Endometrium (tissue), 2 donors: ENCODE results near the gene C12orf56.
"Not testable (repeated sequence)": the region's sequence is repeated elsewhere in the genome, so short reads cannot be mapped to it uniquely, and the experiment has no call there.

ENCODE experiments used
- FAIRE-seq: peaks from 2 replicates; lab custom pipeline; 2012; peaks lifted over from hg19 to GRCh38; lab: Jason Lieb, UNC
- donor health status: control.
- donor health status: control.

Gene C12orf56

GRCh38 chr12:64311877-64312276 is 78.7 kb downstream of the C12orf56 start:
- FAIRE-seq, result no peak

DNA sequence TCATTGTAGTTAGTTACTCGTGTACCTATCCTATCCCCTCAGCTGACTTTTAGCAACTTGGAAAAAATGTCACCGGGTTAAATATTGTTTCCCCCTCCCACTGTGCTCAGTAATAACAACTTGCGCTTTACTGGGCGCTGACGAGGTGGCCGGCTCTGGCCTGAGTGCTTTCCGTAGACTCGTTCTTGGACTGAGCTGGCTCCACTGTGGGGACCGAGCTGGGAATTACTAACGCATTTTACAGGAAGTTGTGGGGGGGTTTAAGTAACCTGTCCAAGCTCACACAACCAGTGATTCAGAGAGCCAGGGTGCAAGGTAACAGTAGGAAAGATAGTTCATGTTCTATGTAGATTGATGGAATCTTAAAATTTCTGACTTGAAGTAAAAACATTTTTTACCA is 86.0 kb downstream of the C12orf56 start:
- no peak for FAIRE-seq

GRCh38 chr12:64299628-64300027 is 90.9 kb downstream of the C12orf56 start:
- no peak for FAIRE-seq

GRCh38 chr12:64296301-64296700 is 94.3 kb downstream of the C12orf56 start:
- no peak for FAIRE-seq

DNA sequence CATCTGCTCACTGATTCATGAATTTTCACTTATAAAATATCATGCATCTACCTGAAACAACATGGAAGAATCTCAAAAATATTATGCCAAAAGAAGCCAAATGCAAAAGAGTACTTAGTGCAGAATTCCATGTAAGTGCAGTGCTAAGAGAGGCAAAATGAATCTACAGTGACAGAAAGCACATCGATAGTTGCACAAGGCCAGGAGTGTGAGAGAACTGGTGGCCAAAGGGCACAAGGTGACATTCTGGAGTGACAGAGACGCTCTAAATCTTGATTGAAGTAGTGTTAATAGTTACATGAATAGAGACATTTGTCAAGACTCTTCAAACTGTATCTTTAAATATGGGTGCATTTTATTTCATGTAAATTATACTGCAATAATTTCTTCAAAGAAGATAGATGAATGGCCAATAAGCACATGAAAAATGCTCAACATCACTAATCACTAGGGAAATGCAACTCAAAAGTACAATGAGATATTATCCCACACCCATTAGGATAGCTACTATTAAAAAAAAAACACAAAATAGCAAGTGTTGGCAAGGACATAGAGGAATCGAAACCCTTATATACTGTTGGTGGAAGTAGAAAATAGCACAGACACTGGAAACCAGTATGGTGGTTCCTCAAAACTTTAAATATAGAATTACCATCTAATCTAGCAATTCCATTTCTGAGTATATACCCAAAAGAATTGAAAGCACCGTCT is 96.7 kb downstream of the C12orf56 start:
- FAIRE-seq, result no peak

GRCh38 chr12:64293174-64293573 is 97.4 kb downstream of the C12orf56 start:
- not testable (repeated sequence) for FAIRE-seq

GRCh38 chr12:64286521-64286920 is 104.0 kb downstream of the C12orf56 start:
- no peak for FAIRE-seq

DNA sequence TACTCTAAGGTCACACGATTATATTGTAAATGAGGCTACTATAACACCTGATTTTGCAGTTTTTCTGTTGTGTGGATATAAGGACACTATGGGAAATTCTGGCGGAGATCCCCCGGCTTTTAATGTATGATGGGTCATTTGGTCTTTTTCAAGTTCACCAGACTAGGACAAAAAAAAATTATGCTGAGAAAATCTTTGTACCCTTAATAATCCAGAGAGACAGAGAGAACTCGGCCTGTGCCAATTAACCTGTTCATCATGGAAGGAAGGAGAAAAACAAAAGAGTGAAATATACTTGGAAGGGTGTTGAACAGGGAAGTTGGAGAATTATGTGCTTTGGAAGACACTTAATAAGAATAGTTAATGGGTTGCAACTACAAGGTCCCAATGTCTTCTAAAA is 106.3 kb downstream of the C12orf56 start:
- FAIRE-seq, result no peak

- FAIRE-seq, result no peak
Observed at GRCh38 chr12:64278421-64278820, 112.1 kb downstream of the C12orf56 start.

- no peak for FAIRE-seq
Observed at GRCh38 chr12:64273527-64274403, 116.8 kb downstream of the C12orf56 start.

GRCh38 chr12:64270411-64270810 is 120.1 kb downstream of the C12orf56 start:
- no peak for FAIRE-seq

DNA sequence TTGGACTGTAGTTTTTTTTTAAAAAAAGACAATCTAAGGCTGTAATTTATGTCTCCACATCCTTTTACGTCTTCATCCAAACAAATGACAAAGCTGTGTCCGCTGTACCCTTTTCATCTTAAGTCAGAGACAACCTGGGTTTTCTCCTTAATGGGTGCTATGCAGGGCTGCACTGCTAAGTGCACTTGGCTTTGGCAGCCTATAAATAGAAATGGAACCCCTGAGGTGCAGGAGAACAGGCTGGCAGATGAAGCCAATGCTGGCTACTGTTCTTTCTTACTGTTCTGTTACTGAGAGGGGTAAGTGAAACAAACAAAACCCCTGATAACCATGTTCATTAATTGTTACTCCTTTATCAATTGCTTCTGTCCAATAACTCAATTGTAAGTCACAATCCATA is 121.4 kb downstream of the C12orf56 start:
- no peak for FAIRE-seq

GRCh38 chr12:64268409-64268808 is 122.1 kb downstream of the C12orf56 start:
- FAIRE-seq, result no peak

GRCh38 chr12:64265839-64266238 is 124.7 kb downstream of the C12orf56 start:
- FAIRE-seq, result no peak

DNA sequence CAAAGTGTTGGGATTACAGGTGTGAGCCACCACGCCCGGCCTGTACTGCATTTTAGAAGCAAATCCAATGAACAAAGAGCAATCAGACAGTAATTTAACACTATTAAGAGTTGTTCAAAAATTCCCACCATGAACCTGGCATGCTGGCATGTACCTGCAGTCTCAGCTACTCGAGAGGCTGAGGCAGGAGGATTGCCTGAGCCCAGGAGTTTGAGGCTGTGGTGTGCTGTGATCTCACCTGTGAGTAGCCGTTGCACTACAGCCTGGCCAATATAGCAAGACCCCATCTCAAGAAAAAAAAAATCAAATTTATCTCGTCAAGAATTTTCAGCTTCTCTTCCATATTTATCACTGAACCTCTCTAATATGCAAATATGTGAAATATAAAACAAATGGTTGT is 128.7 kb downstream of the C12orf56 start:
- FAIRE-seq, result no peak

DNA sequence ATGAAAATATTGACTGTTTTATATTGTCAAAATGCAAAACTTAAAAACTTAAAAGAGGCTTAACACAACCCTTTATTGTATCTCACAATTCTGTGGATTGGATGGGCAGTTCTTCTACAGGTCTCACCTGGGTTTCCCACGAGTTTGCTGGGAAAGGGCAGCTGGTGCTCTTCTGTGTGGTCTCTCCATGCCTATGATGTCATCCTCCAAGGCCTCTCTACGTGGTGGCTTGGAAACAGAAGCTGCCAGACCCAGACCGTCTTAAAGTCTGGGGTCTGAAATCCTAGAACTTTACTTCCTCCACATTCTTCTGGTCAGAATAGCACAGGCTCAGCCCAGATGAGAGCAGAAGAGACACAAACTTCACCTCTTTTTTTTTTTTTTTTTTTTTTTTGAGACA is 132.0 kb downstream of the C12orf56 start:
- FAIRE-seq, result no peak

GRCh38 chr12:64256166-64256800 is 134.3 kb downstream of the C12orf56 start:
- FAIRE-seq, result peak; percentile 94

DNA sequence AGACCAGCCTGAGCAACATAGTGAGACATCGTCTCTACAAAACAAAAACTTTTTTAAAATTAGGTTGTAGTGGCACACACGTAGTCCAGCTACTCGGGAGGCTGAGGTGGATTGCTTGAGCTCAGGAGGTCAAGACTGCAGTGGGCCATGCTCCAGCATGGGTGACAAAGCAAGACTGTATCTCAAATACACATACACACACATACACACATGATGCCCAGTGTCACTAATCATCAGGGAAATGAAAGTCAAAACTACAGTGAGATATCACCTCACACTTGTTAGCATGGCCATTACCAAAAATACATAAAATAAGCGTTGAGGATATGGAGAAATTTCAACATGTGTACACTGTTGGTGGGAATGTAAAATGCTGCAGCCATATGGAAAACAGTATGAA is 135.3 kb downstream of the C12orf56 start:
- FAIRE-seq, result no peak

DNA sequence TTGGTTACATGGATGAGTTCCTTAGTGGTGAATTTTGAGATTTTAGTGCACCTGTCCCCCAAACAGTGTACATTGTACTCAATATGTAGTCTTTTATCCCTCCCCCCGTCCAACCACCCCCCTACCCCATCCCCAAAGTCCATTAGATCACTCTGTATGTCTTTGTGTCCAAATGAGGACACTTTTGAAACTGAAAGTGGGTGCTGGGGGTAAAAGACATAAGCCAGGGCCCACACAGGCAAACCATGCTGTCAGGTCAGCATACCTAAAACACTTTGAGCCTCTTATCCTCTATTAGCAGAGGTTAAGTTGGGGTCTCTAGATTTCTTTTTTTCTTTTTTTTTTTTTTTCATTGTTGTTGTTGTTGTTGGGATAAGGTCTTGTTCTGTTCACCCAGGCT is 137.2 kb downstream of the C12orf56 start:
- FAIRE-seq, result no peak

DNA sequence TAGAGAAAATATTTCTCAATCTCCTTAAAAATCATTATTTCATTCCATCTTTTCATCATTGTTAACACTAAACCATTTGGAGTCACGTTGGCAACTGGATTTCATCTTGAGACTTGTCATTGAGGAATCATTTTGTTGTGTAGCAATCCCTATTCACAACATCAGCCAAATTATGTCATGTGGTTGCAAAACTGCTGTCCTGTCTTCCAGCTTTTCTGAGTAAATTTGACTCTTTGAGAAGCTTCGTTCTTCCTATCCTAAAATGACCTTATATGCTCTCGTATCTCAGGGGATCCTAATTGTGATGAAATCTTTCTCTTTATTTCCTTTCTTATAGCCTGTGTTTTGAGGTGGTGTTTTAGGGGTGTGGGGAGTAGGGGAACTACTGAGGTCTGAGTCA is 137.9 kb downstream of the C12orf56 start:
- no peak for FAIRE-seq

DNA sequence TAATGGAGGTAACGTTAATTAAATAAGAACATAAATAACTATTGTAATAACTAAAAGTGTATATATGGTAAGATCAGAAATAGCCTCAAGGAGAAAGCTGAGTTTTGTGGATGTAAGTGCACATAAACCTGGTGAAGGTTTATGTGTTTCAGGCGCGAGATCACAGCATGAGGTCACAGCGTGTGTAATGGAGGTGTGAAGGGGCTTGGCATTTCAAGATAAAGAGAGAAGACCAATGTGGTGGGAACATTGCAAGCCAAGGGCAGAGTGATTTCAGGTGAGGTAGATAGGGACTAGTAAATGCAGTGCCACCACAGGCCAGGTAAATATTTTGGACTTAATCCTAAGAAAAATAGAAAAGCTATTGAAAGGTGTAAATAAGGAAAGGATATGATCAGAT is 146.7 kb downstream of the C12orf56 start:
- FAIRE-seq, result no peak

DNA sequence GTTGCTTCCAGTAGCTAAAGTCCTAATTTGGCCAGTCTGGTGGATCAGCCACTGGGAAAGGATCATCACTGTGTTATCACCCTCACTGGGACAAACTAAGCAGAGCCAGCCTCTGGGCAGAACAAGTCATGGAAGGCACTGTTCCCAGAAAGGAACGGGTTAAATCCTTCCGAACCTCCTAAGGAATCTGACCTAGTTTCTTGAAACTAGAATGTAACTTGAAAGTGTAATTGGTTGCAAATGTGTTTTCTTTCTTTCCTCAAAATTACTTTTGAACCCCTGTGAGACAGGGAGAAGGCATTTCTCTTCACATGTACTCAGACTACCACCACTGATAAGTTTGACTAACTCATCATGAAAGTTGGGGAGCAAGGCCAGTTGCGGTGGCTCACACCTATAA is 149.8 kb downstream of the C12orf56 start:
- FAIRE-seq, result no peak

- FAIRE-seq, result no peak
Observed at GRCh38 chr12:64237382-64237781, 153.2 kb downstream of the C12orf56 start.
